Trophoblast cell (in vitro differentiated cells and primary cell): ENCODE results near the gene STK33.
A peak's percentile ranks its signal among the peaks of the same experiment; 100 is the strongest.

Experiments used
- DNase-seq, 2 donors: peaks; one replicate each; pipeline ENCODE4 v3.0.0-alpha.2; 2016
- H2AFZ ChIP-seq: 2 replicates; pipeline ENCODE4 v1.6.1; 2013; ENCODE audit warnings: low read length, moderate library complexity, mild to moderate bottlenecking; ENCODE audit not compliant: insufficient read depth, poor library complexity
- H2AK5ac ChIP-seq: 2 replicates; pipeline ENCODE4 v1.6.1; 2013; ENCODE audit warnings: mild to moderate bottlenecking, low read length
- H2BK120ac ChIP-seq: 2 replicates; pipeline ENCODE4 v1.6.1; 2013; ENCODE audit warnings: low read length, mild to moderate bottlenecking, moderate library complexity; ENCODE audit not compliant: insufficient read depth, poor library complexity
- H2BK12ac ChIP-seq: 2 replicates; pipeline ENCODE4 v1.6.1; 2013; ENCODE audit warnings: mild to moderate bottlenecking, low read length, moderate library complexity
- H2BK5ac ChIP-seq: 2 replicates; pipeline ENCODE4 v1.6.1; 2013; ENCODE audit warnings: low read length, low read depth, moderate library complexity, mild to moderate bottlenecking; ENCODE audit not compliant: poor library complexity
- H3K14ac ChIP-seq: 2 replicates; pipeline ENCODE4 v1.6.1; 2013; ENCODE audit warnings: mild to moderate bottlenecking, low read length
- H3K18ac ChIP-seq: 2 replicates; pipeline ENCODE4 v1.6.1; 2013; ENCODE audit warnings: mild to moderate bottlenecking, low read length
- H3K23ac ChIP-seq: 2 replicates; pipeline ENCODE4 v1.6.1; 2013; ENCODE audit warnings: low read length
- H3K27ac ChIP-seq: 2 replicates; pipeline ENCODE4 v1.5.1; 2013; ENCODE audit warnings: low read depth, mild to moderate bottlenecking, inconsistent platforms, low read length, moderate library complexity
- H3K27me3 ChIP-seq: 2 replicates; pipeline ENCODE4 v1.6.1; 2013; ENCODE audit warnings: inconsistent platforms, mild to moderate bottlenecking, low read length, moderate library complexity; ENCODE audit not compliant: insufficient read depth
- H3K36me3 ChIP-seq, 2 experiments: 1 replicate in 1 of 2; 2 replicates in 1 of 2; pipeline ENCODE4 v1.6.1; 2013; ENCODE audit warnings: low read length in 2 of 2, mild to moderate bottlenecking in 2 of 2, moderate library complexity in 1 of 2; ENCODE audit not compliant: insufficient read depth in 2 of 2, control insufficient read depth in 1 of 2
- H3K4ac ChIP-seq: 2 replicates; pipeline ENCODE4 v1.6.1; 2013; ENCODE audit warnings: low read depth, mild to moderate bottlenecking, low read length, moderate library complexity
- H3K4me1 ChIP-seq, 2 experiments: 1 replicate in 1 of 2; 2 replicates in 1 of 2; pipeline ENCODE4 v1.6.1; 2013; ENCODE audit warnings: low read length in 2 of 2, mild to moderate bottlenecking in 2 of 2, moderate library complexity in 1 of 2; ENCODE audit not compliant: insufficient read depth in 2 of 2, control insufficient read depth in 1 of 2
- H3K4me2 ChIP-seq: 2 replicates; pipeline ENCODE4 v1.6.1; 2013; ENCODE audit warnings: inconsistent platforms, mild to moderate bottlenecking, low read length, moderate library complexity
- H3K4me3 ChIP-seq: 2 replicates; pipeline ENCODE4 v1.5.1; 2013; ENCODE audit warnings: mild to moderate bottlenecking, low read depth, low read length, inconsistent platforms
- H3K79me1 ChIP-seq: one replicate; pipeline ENCODE4 v1.6.1; 2013; ENCODE audit warnings: low read length
- H3K79me2 ChIP-seq: 2 replicates; pipeline ENCODE4 v1.6.1; 2013; ENCODE audit warnings: low read length, mild to moderate bottlenecking; ENCODE audit not compliant: control insufficient read depth, insufficient read depth, poor library complexity
- H3K9ac ChIP-seq: 2 replicates; pipeline ENCODE4 v1.6.1; 2013; ENCODE audit warnings: mild to moderate bottlenecking, low read length
- H3K9me3 ChIP-seq: 2 replicates; pipeline ENCODE4 v1.6.1; 2013; ENCODE audit warnings: low read depth, mild to moderate bottlenecking, control low read depth, inconsistent platforms, low read length; ENCODE audit not compliant: insufficient read depth
- H4K12ac ChIP-seq: 2 replicates; pipeline ENCODE4 v1.6.1; 2013; ENCODE audit warnings: low read depth, mild to moderate bottlenecking, low read length, moderate library complexity
- H4K8ac ChIP-seq: 2 replicates; pipeline ENCODE4 v1.6.1; 2013; ENCODE audit warnings: low read depth, mild to moderate bottlenecking, low read length, moderate library complexity
- H4K91ac ChIP-seq: one replicate; pipeline ENCODE4 v1.6.1; 2013; ENCODE audit warnings: low read depth, mild to moderate bottlenecking, low read length, moderate library complexity
- WGBS: extraction: QIAGEN DNeasy Blood & Tissue Kit; methylation state at CpG from one replicate; pipeline ENCODE4 v1.1.7; 2013; ENCODE audit warnings: missing lambda C conversion rate; ENCODE audit not compliant: insufficient read length, insufficient coverage; ENCODE audit errors: extremely low coverage; 5-methylcytosine and 5-hydroxymethylcytosine counted together

Gene STK33

DNA sequence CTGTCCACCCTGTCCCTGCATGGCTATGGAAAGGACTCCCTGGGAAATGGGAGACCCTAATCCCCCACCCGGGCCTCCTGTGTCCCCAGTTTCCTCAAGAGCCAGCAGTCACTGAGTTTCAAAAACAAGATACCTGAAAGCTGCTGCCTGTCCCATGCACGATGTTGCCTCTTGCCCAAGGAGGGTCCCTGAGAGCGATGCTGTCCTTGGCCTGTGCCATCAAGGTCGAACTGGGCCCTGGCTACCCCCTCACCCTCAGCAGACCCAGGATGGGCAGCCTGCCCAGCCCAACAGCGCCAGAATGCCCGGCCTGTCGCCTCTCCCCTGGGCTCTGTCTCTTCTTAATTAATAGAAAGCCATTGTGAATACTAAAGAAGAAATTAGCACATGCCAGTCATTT lies 225.8 kb downstream of the STK33 start:
- no peak overlapping the region for H3K18ac ChIP-seq
- H3K4me2 ChIP-seq = no peak overlapping the region
- no peak overlapping the region for H3K23ac ChIP-seq
- H4K8ac ChIP-seq = no peak overlapping the region
- H3K4me3 ChIP-seq = no peak overlapping the region
- no peak overlapping the region for H3K9ac ChIP-seq
- no peaks in the 10 kb centered on the region for H3K4me1 ChIP-seq
- H3K79me1 ChIP-seq = no peaks in the 10 kb centered on the region
- H2AK5ac ChIP-seq = no peak overlapping the region
- H3K79me2 ChIP-seq = no peaks in the 10 kb centered on the region
- WGBS = no CpG with 5 or more reads among the region's 7 CpGs
- H2BK120ac ChIP-seq = no peak overlapping the region
- H3K9me3 ChIP-seq = peaks cover 2% of the 10 kb centered on the region
- H3K27me3 ChIP-seq = no peaks in the 10 kb centered on the region
- H4K12ac ChIP-seq = no peak overlapping the region
- H3K27ac ChIP-seq = no peak overlapping the region
- H2BK12ac ChIP-seq = no peak overlapping the region
- H3K14ac ChIP-seq = no peak overlapping the region
- no peak overlapping the region for H2BK5ac ChIP-seq
- DNase-seq = no peak
- no peaks in the 10 kb centered on the region for H3K36me3 ChIP-seq
- H4K91ac ChIP-seq = no peak overlapping the region
- no peak overlapping the region for H3K4ac ChIP-seq
- no peak overlapping the region for H2AFZ ChIP-seq

GRCh38 chr11:8366316-8366715 lies 227.7 kb downstream of the STK33 start:
- Histone ChIP-seq H3K18ac (no peak overlapping the region), H4K91ac (no peak overlapping the region), H3K14ac (no peak overlapping the region), H3K9me3 (peaks cover 2% of the 10 kb centered on the region), H3K27me3 (no peaks in the 10 kb centered on the region), H2AK5ac (no peak overlapping the region), H3K79me1 (no peaks in the 10 kb centered on the region), H3K4me2 (no peak overlapping the region), H4K8ac (no peak overlapping the region), H2BK120ac (no peak overlapping the region), H4K12ac (no peak overlapping the region), H2BK12ac (no peak overlapping the region), H3K4me1 (no peaks in the 10 kb centered on the region), H3K79me2 (no peaks in the 10 kb centered on the region), H2AFZ (no peak overlapping the region), H3K36me3 (no peaks in the 10 kb centered on the region), H3K23ac (no peak overlapping the region), H3K9ac (no peak overlapping the region), H3K27ac (no peak overlapping the region), H3K4ac (no peak overlapping the region), H2BK5ac (no peak overlapping the region), H3K4me3 (no peak overlapping the region)
- no CpG with 5 or more reads among the region's 6 CpGs for WGBS
- DNase-seq = no peak

DNA sequence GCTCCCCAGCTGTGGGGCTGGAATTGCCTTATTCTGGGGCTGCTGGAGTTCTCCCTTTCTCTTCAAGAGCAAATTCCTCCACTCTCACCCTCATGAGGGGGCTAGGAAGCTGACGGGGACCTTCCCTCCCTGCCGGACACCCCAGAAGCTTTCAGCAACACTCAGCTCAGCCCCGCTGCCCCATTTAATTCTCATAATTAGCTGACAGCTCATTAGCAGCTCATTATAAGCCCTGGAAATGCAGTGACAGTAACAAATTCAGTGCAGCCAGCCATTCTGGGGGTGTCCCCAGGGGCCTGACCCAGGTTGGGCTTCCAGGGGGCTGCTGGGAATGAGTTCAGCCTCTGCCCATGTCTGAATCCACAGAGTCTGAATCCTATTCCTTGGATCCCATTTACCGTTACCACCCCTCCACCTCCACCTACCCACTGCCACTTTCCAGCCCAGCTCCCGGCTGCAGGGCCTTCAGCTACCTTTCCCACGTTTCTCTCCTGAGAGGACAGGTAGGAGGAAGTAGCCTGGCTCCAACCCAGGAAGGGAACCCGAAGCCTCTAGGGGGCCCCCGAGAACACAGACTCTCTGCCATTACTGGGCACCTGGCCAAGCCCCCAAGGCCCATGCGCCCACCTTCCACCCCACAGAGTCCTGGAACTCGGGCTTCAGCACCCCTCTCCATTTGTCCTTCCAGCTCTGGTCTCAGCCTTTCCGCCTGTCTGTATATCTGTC lies 228.6 kb downstream of the STK33 start:
- no peak overlapping the region for H2AK5ac ChIP-seq
- H2AFZ ChIP-seq = no peak overlapping the region
- H3K9me3 ChIP-seq = no peaks in the 10 kb centered on the region
- no peak overlapping the region for H3K27ac ChIP-seq
- no peak for DNase-seq
- H3K4me1 ChIP-seq = no peaks in the 10 kb centered on the region
- no peak overlapping the region for H3K23ac ChIP-seq
- no peaks in the 10 kb centered on the region for H3K79me1 ChIP-seq
- no peak overlapping the region for H3K9ac ChIP-seq
- WGBS = no CpG with 5 or more reads among the region's 11 CpGs
- no peak overlapping the region for H2BK12ac ChIP-seq
- H3K4me3 ChIP-seq = no peak overlapping the region
- H3K4me2 ChIP-seq = no peak overlapping the region
- H4K12ac ChIP-seq = no peak overlapping the region
- H4K8ac ChIP-seq = no peak overlapping the region
- no peaks in the 10 kb centered on the region for H3K79me2 ChIP-seq
- H3K18ac ChIP-seq = no peak overlapping the region
- no peaks in the 10 kb centered on the region for H3K27me3 ChIP-seq
- H2BK120ac ChIP-seq = no peak overlapping the region
- no peak overlapping the region for H3K4ac ChIP-seq
- no peak overlapping the region for H2BK5ac ChIP-seq
- H3K14ac ChIP-seq = no peak overlapping the region
- H3K36me3 ChIP-seq = no peaks in the 10 kb centered on the region
- H4K91ac ChIP-seq = no peak overlapping the region

DNA sequence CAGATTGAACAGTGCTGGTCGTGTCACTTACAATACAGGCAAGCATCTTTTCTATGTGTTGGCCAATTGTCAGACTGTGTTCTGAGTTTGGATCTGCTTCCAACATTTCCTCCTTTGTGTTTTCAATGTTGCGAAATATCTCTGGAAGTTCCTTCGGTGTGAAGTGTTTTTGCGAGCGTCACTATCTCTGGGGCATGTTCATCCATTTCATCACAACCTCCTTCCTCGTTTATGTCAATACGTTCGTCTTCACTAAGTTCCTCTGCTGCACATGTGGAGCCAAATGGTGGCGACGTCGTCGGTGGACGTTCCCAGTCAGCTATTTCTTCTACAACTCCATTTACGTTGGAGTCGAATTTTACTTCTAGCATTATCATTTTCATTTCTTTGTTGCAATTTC lies 230.1 kb downstream of the STK33 start:
- no peak overlapping the region for H2AFZ ChIP-seq
- H3K9ac ChIP-seq = no peak overlapping the region
- H2BK120ac ChIP-seq = no peak overlapping the region
- H2BK12ac ChIP-seq = no peak overlapping the region
- no peak overlapping the region for H3K14ac ChIP-seq
- H3K27ac ChIP-seq = no peak overlapping the region
- no peak overlapping the region for H2AK5ac ChIP-seq
- no peak overlapping the region for H3K4me3 ChIP-seq
- H4K12ac ChIP-seq = no peak overlapping the region
- H3K4me1 ChIP-seq = no peaks in the 10 kb centered on the region
- no peak overlapping the region for H4K8ac ChIP-seq
- no peak overlapping the region for H3K23ac ChIP-seq
- H3K27me3 ChIP-seq = no peaks in the 10 kb centered on the region
- WGBS = no CpG with 5 or more reads among the region's 15 CpGs
- no peak overlapping the region for H2BK5ac ChIP-seq
- H3K9me3 ChIP-seq = no peaks in the 10 kb centered on the region
- H3K4me2 ChIP-seq = no peak overlapping the region
- H3K79me1 ChIP-seq = no peaks in the 10 kb centered on the region
- H3K36me3 ChIP-seq = no peaks in the 10 kb centered on the region
- H3K79me2 ChIP-seq = no peaks in the 10 kb centered on the region
- no peak overlapping the region for H3K4ac ChIP-seq
- no peak overlapping the region for H4K91ac ChIP-seq
- H3K18ac ChIP-seq = no peak overlapping the region
- DNase-seq = peak in 1 of 2 donors; percentile 18
